Stimulated activated CD8-positive, alpha-beta memory T cell treated with anti-CD3 and anti-CD28 coated beads, Interleukin-7, amount 100 ng/mL, for 4 hours (primary cell): ENCODE results near the gene TRIM38.
"Not testable (repeated sequence)": the region's sequence is repeated elsewhere in the genome, so short reads cannot be mapped to it uniquely, and the experiment has no call there.

Experiments
- DNase-seq, 2 donors: peaks; one replicate each; pipeline ENCODE4 v3.0.0-alpha.2; 2020; ENCODE audit warnings: low read depth in 2 of 2

TRIM38 gene

DNA sequence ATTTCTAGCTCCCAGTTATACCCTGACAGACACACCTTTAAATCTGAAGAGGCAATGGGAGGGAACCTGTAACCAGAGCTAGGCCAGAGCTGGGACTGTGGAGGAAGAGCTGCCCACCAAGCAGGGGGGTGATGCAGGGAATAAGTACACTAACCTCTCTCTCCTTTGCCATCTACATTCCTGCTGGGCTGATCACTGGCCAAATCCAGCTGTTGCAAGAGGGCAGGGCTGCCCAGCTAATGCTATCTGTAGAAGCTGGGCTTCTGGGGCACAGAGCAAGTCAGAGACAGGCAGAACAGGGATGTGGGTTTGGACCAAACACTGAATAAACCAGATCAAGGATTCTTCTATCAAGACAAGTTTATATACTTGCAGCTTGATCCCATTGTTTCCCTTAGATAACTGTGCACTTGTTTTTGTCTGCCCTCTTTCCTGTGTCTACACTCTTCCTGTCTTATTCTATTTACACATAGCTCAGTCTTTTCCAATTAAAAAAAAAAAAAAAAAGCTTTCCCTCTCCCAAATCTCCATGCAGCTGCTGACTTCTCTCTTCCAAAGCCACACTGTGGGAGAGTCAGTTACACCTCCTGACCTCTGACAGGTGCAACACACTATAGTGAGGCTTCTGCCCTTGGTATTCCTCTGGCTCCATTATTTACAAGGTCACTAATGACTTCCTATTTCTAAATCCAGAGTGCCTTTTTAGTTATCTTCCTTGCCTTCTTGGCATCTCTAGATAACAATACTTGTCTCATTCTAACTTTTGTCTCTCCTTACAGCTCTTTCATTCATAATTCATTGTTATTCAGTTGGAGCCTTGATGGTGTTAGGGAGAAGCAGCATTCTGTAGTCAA lies 43.7 kb downstream of the TRIM38 start:
- DNase-seq = no peak

DNA sequence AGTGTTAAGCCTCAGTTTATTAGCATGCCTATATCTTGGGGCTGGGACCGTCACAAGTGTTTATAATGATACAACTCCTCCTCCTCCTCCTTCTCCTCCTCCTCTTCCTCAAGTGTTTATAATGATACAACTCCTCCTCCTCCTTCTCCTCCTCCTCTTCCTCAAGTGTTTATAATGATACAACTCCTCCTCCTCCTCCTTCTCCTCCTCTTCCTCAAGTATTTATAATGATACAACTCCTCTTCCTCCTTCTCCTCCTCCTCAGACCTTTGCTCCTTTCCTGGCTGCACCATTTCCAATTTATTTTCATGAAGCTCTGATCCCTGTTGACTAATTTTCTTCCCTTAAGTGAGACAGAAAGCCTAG lies 44.3 kb downstream of the TRIM38 start:
- DNase-seq = not testable (repeated sequence)

GRCh38 chr6:26008470-26008869 lies 45.9 kb downstream of the TRIM38 start:
- no peak for DNase-seq

- DNase-seq = no peak
Measured at GRCh38 chr6:26009817-26010216, 47.2 kb downstream of the TRIM38 start.

DNA sequence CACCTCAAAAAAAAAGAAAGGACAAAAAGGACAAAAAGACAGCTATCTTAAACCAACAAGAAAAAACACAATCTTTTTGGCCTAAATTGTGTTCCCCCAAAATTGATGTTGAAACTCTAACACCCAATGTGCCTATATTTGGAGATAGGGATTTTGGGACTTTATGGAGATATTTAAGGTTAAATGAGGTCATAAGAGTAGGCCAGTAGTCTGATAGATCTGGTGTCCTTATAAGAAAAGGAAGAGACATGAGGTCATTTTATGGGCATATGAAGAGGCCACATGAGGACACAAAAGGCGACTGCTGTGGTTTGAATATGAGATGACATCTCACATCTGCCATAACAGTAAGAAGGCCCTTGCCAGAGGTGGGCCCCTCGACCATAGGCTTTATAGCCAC lies 49.5 kb downstream of the TRIM38 start:
- no peak for DNase-seq

GRCh38 chr6:26014386-26014785 lies 51.8 kb downstream of the TRIM38 start:
- DNase-seq = not testable (repeated sequence)

- no peak for DNase-seq
Measured at GRCh38 chr6:26016245-26016962, 53.8 kb downstream of the TRIM38 start.

DNA sequence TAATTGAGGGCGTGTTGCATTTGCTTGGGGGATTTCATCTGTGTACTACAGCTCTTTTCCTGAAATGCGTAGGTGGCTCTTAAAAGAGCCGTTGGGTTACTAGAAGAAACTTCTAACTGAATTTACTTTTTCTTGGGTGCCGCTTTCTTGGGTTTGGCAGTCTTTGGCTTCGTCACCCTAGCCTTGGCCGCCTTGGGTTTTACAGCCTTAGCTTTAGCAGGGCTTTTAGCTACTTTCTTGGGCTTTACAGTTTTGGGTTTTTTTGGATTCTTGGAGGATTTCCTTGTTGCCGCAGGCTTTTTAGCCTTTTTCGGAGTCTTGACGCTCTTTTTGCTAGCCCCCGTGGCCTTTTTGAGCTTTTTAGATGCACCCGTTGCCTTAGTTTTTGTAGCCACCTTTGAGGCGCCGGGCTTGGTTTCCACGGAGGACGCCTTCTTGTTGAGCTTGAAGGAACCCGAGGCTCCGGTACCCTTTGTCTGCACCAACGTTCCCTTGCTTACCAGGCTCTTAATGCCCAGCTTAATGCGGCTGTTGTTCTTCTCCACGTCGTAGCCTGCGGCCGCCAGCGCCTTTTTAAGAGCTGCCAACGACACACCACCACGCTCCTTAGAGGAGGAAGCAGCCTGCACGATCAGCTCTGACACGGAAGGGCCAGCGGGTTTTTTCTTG lies 54.5 kb downstream of the TRIM38 start:
- DNase-seq = no peak

DNA sequence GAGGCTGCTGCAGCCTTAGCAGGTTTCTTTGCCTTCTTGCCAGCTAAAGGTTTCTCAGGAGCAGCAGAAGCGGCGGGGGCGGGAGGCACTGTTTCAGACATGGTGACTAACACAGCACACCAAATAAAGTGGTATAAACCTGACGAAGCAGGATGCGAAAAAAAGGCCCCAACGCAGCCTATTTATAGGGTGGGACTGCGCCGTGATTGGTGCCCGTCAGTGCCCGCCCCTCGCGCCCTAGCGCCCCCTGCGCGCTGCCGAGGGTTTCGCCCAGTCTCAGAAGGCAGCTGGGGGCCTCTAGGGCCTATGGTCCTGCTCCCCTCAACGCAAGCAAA lies 55.0 kb downstream of the TRIM38 start:
- DNase-seq = peak; percentile 71 to 75

DNA sequence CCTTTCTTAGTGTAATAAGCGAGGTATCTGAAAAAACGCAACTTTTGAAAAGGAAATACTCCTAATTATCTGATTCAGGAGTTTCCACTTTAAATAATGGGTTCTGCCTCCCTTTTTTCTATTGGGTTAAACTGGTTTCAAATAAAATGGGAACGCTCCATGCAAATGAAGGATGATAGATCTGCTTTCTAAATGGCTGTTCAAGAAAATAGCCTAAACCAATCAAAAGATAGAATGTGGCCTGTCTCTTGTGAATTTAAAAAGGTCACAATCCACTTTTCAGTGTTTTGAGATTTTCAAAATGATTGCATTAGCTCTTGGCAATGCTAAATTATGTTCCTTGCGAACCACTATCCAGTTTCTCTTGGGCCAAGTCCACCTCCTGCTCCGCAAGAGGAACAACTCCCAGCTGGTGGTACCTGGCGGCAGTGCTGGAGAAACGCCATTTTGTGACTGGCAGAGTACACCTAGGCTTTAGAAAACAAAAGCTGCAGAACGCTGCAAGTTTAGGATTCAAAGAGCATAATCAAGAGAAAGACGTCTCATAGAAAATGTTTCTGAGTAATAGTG lies 56.7 kb downstream of the TRIM38 start:
- DNase-seq = no peak

DNA sequence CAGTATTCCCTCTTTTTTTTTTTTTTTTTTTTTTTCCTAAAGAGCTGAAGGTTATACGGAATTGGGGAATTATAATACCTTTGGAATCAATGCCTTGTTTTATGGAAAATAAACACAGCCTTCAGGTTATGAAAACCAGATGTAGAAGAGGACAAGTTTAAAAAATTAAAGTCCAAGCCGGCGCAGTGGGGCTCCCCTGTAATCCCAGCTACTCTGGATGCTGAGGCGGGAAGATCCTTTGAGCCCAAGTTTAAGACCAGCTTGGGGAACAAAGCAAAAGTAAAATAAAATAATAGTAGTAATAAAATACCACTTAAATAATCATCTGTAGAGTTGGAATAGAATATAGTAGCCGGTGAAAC lies 57.3 kb downstream of the TRIM38 start:
- no peak for DNase-seq

DNA sequence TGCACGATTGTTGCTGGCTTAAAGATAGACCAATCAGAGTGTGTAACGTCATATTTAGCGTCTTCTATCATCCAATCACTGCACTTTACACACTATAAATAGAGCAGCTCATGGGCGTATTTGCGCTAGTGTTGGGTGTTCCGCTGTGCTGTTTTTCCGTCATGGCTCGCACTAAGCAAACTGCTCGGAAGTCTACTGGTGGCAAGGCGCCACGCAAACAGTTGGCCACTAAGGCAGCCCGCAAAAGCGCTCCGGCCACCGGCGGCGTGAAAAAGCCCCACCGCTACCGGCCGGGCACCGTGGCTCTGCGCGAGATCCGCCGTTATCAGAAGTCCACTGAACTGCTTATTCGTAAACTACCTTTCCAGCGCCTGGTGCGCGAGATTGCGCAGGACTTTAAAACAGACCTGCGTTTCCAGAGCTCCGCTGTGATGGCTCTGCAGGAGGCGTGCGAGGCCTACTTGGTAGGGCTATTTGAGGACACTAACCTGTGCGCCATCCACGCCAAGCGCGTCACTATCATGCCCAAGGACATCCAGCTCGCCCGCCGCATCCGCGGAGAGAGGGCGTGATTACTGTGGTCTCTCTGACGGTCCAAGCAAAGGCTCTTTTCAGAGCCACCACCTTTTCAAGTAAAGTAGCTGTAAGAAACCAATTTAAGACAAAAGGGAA lies 57.9 kb downstream of the TRIM38 start:
- DNase-seq = peak; percentile 52 to 62

DNA sequence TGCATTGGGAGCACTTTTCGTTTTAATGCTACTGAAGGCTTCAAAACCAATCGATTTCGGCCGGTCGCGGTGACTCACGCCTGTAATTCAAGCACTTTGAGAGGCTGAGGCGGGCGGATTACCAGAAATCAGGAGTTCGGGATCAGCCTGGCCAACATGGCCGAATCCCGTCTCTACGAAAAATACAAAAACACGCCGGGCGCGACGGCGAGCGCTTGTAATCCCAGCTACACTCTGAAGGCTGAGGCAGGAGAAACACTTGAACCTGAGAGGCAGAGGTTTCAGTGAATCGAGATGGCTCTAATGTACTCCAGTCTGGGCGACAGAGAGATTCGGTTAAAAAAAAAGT lies 58.4 kb downstream of the TRIM38 start:
- DNase-seq = no peak

GRCh38 chr6:26021350-26022131 lies 58.9 kb downstream of the TRIM38 start:
- peak; percentile 80 to 85 for DNase-seq

- no peak for DNase-seq
Measured at GRCh38 chr6:26022132-26022472, 59.5 kb downstream of the TRIM38 start.

- no peak for DNase-seq
Measured at GRCh38 chr6:26022737-26023136, 60.1 kb downstream of the TRIM38 start.

- DNase-seq = no peak
Measured at GRCh38 chr6:26024651-26025046, 62.0 kb downstream of the TRIM38 start.

DNA sequence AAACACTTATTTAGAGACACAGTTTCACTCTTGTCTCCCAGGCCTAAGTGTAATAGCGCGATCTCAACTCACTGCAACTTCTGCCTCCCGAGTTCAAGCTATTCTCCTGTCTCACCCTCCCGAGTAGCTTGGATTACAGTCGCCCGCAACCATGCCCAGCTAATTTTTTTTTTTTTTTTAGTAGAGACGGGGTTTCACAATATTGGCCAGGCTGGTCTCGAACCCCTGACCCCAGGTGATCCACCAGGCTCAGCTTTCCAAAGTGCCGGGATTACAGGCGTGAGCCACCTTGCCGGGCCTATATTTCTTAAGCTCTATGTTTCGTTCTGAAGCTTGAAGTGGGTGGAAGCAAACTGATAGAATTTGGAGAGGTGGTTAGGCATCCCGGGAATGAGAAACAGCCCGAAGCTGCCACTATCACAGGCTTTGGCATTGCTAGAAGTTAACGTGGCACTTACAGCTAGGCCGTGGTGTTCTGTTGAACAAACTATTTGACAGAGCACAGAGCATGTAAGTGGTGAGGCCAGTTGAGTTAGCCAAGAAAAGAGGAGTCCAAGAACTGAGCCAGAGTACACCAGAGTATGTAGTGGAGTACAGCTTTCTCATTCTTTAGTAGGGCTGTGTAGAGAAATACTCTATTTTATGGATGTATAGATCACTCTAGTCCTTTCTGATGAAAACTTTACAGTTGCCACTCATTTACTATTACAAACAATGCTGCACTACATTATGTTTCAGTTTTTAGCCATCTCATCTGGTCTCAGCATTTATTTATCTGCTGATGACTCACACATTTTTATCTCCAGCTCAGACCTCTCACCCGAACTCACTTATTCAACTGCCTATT lies 62.7 kb downstream of the TRIM38 start:
- no peak for DNase-seq

DNA sequence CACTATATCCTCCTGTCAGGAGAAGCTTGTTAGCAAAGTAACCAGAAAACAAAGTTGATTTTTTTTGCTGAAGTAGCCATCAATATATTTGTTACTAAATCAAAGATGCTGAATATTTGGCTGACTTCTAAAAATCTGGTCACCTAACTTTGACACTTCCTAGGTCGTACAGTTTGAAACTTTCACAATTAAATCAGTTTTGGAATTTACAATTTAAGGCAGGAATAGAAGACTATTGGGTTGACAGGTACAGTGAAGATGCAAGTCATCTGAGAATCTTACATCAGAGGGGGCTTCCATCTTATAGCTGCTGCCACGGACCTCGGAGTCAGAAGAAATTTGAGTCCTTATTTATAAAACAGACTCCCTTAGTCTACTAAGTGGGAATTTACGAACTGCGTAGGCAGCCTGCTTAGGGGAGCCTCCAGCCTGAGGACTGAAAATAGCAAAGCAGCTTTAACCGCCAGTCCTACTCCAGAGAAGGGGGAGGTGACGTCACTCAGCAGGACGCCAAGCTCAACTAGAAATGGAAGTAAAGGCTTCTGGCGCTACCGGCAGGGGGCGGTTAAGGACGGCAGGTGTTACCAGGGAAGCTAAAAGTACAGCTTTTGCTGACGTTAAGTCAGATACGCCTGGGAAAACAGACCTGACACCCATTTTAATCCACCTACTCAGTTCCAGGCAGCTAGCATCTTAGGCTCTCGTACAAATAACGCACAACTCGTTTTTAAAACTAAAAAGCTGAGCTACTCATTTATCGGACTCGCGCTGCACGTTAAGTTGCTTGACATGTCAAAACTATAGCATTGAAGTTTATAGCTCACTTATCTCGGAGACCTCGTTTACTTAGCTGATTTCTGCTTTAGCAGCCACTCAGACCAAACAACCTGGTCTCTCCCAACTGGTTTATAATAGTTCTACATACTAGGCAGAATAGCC lies 63.6 kb downstream of the TRIM38 start:
- peak; percentile 81 to 84 for DNase-seq
